ENCODE data around the gene ARL3.
"Not testable (repeated sequence)": the region's sequence is repeated elsewhere in the genome, so short reads cannot be mapped to it uniquely, and the experiment has no call there.

ARL3 gene

DNA sequence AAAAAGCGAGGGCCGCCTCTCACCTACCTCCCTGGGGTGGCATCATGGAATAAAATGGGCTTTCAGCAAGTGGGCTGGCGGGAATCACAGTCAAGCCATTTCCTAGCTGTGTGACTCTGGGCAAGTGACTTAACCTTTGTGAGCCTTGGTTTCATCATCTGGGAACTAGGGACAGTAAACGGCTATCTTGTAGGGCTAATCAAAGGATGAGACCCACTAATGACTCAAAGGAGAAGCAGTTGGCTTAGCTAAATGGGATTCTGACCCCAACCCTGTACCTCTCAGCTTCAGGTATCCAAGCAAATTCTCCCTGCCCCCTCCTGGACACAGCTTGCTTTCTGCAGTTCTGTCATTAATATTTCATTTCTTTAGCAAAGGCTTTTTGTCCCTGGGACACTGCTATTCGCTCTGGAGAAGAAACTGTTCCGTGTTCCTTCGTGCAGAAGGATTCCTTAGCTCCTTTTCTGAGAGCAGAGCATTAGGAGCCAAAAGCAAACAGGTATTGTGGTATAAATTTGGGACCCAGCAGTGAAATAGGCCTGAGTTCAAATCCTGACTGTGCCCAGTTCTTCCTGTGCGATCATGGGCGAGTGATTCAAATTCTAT, 44.0 kb downstream of the ARL3 start:
- DNase-seq: no peak

DNA sequence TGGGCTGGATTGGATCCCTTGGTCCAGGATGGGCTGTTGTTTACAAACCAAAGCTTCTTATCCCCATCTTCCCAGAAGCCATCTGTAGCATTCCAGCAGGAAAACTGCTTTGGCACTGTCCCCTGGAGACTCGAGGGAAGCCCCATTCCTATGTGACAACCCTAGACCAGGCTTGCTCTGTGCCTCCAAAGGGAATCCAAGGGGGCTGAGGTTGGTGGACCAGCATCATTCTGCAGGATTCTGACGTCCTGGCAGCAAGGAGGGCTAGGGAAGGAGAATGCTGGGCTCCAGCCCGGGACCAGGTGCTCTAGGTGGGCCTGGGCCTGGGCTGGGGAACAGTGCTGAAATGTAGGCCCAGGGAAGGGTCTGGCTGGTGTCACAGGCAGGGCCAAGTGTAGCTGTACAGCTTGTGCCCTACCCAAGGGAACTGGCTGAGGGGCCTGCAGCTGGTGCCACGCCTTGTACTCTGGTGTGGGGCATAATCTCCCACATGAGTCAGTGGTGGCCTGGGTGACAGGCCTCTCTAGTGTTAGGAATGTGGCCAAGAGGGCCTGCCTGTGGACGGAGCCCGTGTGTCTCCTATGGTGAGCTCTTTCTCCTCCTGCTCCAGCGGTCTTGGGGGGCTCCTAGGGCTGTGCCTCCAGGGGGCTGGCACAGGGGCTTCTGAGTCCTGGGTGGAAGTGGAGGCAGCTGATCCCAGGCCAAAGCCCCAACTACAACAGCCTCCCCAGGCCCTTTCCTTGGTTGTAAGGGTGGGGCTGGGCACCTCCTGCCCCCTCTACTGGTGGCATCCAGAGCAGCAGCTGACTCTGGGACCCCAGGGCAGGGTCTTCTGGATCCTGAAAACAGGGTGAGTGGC, 44.8 kb downstream of the ARL3 start:
- no peak for DNase-seq

DNA sequence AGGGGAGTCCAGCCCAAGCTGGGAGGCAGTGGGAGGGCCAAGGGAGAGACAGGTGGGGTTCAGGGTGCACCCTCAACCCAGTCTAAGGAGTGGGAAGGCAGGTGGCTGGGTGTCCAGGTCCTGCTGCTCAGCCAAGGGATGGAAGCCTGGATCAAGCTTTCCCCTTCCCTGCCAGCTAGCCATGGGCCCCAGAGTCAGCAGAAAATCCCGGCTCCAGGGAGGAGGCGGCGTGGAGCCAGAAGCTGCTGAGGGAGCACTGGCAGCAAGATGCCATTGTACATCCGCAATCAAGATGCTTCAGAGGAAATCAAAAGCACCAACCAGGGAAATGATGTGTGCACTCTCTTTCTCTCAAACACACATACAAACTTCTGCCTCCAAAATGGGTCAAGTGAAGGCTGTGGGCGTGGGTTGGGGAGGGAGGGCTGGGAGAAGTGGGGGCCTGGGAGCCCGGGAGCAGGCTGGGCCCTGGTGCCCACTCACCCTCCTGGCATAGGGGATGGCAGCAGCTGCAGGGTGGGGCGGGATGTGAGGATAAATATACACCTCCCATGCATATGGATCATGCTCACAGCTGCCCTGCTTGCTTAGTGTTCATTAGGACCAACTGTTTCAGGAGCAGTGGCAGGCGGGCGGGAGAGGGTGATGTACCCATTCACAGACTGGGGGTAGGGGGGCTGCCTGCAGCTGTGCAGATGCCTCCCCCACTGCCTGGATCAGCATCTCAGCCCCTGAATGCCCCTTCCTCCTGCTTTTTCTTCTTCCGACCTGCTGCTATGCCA, 45.7 kb downstream of the ARL3 start:
- DNase-seq: no peak

DNA sequence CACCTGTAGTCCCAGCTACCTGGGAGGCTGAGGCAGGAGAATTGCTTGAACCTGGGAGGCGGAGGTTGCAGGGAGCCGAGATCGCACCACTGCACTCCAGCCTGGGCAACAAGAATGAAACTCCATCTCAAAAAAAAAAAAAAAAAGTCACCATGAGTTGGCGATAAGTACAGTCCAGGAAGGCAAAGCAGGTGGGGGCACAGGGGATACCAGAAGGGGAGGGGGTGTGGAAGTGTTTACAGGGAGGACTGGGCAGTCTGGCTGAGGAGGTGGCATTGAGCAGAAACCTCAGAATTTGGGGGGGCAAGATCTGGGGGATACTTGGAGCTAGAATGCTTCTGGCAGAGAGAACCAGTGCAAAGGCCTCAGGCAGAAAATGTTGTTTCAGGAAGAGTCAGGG, 46.8 kb downstream of the ARL3 start:
- DNase-seq: not testable (repeated sequence)

DNA sequence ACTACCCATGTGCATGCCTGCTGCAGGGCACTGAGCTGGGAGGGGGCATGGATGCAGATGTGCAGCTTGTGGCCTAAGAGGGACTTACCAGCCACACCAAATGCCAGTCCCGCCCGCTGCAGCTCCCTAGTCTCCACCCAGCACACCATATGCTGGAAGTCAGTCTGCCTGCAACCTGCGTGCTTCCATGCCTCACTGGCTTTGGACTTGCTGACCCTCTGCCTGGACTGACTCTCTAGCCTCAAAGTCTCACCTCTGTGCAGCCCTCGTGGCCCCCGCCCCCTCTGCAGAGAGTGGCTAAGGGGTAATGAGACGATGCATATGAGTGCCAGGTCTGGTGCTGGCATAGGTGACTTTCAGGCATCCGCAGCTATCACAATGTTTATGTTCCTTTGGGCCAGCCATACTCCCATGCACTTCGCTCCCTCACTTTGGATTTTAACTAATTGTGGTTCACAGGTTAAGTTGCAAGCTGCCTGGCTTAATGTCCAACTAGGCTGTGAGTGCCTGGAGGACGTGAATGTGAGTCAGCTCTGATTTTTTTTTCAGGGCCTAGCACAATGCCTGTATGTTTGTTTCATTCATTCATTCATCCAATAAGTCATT, 48.2 kb downstream of the ARL3 start:
- no peak for DNase-seq

DNA sequence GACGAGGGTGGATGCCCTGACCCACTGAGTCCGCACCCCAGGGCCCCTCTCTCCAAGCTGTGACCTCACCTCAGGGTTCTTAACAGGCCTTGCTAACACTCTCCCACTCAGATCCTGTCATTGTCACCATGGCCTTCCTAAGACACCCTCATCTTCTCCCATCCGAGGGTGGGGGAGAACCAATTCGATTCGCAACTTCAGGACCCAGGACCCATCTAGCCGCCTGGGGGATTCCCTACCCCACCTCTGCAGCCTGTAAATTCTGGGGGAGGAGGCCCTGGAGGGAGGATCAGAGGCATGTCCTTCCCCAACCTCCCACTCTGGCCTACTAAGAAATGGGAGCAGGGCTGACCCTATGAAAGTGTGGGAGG, 52.6 kb downstream of the ARL3 start:
- DNase-seq: no peak

DNA sequence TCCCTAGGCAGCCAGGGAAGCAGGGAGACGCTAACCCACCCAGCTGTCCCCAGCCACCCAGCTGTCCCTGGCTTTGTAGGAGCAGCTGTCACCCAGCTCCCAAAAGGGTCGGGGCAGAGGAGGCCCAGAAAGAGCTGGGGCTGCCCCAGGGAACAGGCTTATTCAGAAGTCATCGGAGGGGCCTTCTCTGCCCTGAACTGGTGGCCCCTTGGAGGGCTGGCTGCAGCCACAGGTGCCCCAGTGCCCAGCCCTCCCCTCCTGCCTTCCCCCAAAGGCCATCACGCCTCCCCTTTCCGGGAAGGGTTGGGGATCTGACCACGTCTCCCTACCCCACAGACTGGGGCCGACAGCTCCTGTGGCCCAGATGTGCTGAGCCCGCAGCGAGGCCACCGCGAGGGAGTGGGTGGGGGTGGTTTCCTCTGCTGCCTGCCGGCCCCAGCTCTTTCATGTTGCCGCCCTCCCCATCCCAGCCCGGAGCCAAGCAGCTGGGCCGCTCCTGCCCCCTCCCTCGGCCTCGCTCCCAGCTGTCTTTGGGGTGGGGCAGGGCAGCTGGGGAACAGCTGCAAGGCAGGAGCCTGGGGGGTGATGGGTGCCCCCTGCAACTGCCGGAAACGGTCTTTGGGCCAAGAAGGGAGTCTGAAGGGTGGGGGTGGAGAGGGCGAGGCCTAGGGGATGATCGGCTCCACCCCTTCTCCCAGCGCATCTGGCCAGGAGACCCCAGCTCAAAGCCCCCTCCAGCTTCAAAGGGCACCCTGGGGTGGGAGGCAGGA, 53.1 kb downstream of the ARL3 start:
- DNase-seq: peak; percentile 58

DNA sequence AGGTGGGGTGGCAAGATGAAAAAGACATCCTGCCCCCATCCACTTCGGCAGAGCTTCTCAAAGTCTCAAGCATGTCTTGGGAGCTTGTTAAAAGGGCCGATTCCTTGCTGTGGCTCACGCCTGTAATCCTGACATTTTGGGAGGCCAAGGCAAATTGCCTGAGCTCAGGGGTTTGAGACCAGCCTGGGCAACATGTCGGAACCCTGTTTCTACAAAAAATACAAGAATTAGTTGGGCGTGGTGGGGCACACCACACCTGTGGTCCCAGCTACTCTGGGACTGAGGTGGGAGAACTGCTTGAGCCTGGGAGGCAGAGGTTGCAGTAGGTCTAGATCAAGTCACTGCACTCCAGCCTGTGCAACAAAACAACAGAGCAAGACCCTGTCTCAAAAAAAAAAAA, 55.4 kb downstream of the ARL3 start:
- no peak for DNase-seq

DNA sequence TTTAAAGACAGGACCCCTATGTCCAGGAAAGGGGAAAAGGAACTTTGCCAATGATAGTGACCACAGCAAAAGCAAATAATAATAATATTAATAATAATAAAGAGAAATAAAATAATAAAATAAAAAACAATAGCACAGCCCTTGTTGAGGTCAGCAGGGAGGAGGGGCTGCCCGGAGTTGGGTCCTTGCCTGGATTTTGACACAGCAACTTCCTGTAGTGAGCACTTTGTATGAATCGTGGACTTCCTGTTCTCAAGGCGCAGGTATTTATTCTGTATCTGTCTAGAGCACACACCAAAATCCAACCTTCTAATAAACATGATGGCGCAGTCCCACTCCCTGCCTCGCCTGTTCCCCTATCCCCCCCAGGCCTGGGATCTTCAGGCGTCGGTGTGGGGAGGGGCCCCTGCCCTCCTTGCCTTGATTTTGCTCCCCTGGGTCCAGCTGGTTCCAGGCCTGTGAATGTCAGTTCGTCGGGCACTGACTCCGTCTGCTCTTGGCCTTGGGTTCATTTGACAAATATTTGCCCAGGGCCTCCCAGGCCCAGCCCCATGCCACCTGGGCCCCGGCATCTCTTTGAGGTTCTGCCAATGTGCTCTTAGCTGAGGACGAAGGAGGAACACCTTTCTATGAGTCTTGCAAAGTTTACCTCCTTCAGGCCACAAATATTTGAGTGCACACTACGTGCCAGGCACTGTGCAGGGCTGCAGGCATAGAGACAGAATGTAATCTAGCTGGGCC, 56.0 kb downstream of the ARL3 start:
- DNase-seq: no peak

DNA sequence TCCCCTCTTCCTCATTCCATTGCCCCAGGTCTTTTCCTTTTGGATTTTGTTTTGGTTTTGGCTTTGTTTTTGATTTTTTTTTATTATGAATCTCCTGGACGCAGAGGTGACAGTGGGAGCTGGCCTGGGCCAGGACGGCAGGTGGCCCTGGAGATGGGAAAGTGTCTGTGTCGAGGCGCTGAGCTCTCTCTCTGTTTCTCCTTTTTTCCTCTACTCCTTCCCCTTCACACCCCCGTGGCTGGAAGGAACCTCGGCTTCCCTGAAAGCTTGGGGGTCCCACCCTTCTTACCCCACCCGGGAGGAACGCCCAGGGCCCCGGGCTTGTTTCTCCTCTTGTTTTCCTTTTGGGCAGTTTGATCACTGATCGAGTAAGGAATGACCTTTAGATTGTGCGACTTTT, 56.7 kb downstream of the ARL3 start:
- no peak for DNase-seq

DNA sequence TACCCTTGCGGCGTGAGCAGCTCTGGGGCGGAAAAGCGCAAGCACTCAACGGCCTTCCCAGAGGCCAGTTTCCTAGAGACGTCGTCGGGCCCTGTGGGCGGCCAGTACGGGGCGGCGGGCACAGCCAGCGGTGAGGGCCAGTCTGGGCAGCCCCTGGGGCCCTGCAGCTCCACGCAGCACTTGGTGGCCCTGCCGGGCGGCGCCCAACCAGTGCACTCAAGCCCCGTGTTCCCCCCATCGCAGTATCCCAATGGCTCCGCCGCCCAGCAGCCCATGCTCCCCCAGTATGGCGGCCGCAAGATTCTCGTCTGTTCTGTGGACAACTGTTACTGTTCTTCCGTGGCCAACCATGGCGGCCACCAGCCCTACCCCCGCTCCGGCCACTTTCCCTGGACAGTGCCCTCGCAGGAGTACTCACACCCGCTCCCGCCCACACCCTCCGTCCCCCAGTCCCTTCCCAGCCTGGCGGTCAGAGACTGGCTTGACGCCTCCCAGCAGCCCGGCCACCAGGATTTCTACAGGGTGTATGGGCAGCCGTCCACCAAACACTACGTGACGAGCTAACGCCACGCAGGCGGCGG, 57.3 kb downstream of the ARL3 start:
- DNase-seq: no peak

DNA sequence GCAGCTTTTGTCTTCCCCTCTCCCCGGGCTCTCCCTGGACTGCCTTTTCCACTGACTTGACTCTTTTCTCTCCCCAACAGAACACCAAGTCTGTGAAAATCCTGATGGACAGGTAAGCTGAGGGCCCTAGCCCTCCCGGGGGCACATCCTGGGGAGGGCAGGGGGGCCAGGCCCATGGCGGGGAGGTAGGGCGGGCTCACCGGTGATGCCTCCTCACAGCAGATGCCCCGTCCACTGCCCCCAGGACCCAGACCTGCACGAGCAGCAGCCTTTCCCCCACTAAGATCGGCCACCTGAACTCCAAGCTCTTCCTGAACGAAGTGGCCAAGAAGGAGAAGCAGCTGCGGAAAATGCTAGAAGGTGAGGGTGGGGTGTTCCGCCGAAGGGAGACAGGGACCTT, 58.2 kb downstream of the ARL3 start:
- no peak for DNase-seq

DNA sequence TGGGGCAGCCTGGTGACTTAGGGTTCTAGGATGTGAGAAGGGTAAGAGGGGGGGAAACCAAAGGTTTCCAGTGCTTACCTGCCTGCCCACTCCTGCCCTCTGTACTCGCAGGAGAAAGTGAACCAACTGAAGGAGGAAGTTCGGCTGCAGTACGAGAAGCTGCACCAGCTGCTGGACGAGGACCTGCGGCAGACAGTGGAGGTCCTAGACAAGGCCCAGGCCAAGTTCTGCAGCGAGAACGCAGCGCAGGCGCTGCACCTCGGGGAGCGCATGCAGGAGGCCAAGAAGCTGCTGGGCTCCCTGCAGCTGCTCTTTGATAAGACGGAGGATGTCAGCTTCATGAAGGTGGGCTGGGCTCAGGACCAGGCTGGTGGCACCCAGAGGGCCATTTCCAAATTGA, 59.2 kb downstream of the ARL3 start:
- DNase-seq: no peak

DNA sequence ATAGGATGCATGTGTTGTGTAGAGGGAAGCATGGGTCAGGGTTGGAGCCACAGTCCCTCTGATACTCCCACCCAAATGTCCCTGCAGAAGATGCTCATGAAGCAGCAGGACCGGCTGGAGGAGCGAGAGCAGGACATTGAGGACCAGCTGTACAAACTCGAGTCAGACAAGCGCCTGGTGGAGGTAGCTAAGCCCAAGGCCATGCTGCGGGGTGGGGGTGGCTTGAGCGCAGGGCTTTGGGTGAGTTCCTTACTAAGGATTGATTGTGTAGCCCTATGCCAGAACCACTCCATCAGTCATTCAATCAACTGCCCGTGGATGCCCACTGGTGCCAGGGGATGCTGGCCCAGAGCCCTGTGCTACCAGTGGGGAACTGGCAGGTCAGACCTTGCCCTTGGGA, 59.6 kb downstream of the ARL3 start:
- no peak for DNase-seq

DNA sequence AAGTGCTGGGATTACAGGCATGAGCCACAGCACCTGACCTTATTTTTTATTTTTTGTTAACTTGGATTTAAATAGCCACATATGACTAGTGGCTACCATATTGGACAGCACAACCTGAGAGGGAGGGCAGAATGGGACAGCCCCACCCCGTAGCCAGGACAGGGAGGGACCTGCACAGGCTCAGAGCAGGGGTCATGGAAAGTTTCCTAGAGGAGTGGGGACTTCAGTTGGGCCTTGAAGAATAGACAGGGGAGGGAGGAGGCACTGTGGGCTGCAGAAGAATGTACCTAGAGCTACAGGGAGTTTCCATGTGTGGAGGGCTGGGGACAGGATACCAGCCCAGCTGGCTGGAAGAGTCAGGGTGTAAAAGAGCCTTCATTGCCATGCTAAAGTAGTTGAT, 61.1 kb downstream of the ARL3 start:
- DNase-seq: no peak

DNA sequence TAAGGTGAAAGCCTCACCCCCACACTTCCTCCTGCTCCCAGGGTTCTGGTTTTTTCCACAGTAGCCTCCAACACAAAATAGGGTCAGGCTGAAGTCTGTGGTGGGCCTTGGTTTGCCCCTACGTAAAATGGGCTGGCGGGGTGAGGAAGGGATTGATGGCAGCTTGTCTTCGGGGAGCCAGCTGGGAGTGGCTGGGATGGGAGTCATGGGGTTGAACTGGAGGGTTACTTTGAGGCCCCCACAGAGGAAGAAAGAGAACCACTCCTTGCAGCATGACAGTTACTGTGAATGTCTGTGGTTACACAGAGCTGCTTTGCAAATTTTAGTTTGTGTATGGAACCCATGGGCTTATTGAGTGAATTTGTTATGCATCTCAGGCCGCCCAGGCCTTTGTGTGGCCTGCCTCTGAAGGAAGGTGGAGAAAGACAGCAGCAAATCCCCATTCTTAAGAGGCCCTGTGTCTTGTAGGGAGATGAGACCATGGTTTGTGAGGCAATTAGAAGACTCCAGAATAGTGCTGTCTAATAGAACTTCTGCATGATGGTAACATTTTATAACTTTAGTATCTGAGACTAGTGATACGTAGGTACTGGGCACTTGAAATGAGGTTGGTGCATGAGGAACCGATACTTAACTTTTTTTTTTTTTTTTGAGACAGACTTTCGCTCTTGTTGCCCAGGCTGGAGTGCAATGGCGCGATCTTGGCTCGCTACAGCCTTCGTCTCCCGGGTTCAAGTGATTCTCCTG, 61.9 kb downstream of the ARL3 start:
- no peak for DNase-seq

DNA sequence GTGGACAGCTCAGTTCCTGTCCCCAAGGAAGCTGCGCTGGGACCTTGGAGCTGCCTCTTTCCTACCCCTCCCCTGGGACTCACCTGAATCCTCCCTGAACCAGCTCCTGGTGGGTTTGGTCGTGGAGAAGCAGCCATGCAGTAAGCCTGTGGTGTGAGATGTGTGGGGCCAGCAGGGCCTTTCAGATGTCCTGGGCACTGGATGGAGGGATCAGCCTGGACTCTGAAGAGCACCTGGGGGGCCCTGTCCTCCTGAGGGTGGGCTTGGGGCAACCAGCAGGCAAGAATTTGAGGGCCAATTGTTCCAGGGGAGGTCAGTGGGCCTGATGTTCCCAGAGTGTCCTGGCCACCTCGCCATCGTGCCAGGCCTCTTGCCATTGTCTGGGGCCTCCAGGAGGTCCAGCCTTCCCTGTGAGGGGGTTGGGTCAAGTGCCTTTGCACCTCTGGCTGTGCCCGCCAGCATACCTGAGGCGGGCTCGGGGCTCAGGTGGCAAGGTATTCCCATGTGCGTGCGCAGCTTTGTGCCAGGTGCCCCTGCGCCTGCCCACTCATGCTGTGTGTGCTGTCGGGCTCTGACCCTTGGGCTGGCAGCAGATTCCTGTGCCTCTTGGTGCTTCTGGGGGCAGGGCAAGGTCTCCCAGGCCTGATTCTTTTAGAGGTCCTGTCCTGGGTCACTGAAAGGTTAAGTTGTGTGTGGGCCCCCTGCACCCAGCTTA, 62.6 kb downstream of the ARL3 start:
- DNase-seq: no peak

DNA sequence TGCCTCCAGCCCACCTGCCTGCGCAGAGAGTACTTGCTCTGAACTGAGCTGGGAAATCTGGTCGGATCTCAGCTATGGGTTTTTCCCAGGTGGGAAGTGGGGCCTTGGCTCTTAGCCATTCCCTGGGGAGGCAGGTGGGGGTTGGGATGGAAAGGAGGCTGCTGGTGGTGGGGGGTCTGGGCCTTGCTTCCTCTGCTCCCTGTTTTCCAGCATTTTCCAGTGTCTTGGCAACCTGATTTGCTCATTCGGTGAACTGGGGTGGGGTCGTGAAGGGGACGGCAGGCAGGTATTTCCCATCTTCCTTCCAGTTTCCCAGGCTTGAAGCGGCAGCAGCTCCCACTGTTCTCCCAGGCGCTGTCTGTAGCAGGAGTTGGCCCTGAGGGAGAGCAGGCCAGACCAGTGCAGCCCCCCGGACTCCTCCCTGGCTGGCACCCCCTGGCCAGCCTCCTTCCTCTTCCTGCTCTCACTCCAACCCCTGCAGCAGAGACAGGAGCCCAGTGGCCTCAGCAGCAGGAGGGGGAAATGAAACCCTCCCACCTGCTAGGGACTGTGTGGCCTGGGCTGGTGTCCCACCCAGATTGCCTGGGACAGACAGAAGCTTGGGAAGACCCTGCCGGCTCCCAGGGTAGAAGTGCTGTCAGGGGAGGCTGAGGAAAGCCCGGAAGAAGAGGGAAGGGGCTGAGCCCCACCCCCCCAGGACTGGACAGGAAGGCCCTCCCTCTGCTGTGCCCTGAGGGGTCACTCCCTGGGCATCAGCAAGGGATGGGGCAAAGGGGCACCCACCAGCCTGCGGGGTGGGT, 63.3 kb downstream of the ARL3 start:
- no peak for DNase-seq
